ENCODE measurements around the gene MAP4K4. TPM values are rescaled to one million over a fixed set of nuclear protein-coding genes. Genes with fewer than 3 reads are reported as not detected.

MAP4K4 gene
- total and polyA plus RNA-seq, 8 donors = 80.2 to 143 (median 129) TPM

DNA sequence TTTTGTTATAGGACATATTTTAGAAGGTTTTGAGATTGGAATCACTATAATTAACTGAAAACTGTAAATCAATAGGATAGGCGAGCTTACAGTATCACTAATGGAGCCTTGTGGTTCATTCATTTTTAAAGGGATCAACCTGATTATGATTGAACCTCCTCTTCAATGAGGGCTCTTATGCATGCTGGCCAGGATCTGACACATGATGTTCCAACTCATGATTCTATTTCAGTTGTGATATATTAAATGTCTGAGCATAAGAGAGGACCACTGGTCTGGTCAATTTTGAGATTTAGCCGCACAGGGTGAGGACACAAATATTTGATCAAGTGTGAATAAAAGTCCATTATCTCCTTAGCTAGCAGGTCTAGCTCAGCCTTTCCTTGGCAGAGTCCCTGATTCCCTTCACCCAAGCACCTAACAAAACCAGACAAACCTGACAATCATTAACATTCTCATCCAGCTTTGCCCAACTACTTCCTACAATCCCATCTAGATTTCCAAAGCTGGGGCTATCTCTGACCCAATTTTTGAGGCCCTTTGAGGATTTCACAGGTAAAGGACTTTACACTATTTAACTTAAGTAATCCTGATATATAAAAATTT lies 6.9 kb upstream of the MAP4K4 start:
- TF ChIP-seq, protein P1, sequence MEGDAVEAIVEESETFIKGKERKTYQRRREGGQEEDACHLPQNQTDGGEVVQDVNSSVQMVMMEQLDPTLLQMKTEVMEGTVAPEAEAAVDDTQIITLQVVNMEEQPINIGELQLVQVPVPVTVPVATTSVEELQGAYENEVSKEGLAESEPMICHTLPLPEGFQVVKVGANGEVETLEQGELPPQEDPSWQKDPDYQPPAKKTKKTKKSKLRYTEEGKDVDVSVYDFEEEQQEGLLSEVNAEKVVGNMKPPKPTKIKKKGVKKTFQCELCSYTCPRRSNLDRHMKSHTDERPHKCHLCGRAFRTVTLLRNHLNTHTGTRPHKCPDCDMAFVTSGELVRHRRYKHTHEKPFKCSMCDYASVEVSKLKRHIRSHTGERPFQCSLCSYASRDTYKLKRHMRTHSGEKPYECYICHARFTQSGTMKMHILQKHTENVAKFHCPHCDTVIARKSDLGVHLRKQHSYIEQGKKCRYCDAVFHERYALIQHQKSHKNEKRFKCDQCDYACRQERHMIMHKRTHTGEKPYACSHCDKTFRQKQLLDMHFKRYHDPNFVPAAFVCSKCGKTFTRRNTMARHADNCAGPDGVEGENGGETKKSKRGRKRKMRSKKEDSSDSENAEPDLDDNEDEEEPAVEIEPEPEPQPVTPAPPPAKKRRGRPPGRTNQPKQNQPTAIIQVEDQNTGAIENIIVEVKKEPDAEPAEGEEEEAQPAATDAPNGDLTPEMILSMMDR (IDR thresholded peaks at IDR 0.05) = no peak
- intact Hi-C loops (cut with DNase I) = loop anchor here in 1 of 2 donors (10.0 kb wide), 1 partner anchor 166 kb away; no protein-coding TSS in a partner anchor
- H3K4me3 ChIP-seq = no peak overlapping the region
- no peaks in the 10 kb centered on the region for H3K4me1 ChIP-seq
- ATAC-seq (no peak), DNase-seq (no peak)
- H3K27ac ChIP-seq = no peak overlapping the region
- H3K9me3 ChIP-seq = peaks cover 0 to 6% of the 10 kb centered on the region in 2 donors
- no peaks in the 10 kb centered on the region for H3K36me3 ChIP-seq
- no peaks in the 10 kb centered on the region for H3K27me3 ChIP-seq

DNA sequence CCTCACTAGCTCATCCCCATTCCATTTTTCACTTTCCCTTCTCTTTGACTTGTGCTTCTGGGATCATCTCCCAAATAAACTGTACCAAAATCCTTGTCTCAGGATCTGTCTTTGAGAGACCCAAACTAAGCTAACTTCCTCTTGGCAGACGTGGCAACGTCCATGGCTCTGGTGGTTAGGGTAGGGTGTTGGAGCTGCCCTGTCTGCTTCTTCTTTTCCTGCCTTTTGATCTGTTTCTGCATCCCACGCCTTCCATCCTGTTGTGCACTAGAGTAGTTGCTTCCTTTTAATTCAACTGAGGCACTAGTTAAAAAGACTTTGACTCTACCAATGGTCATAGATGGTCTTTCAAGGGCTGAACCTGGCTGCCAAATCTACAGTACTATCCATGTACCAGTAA lies 5.5 kb upstream of the MAP4K4 start:
- intact Hi-C loops (cut with DNase I) = loop anchor here in 1 of 2 donors (10.0 kb wide), 1 partner anchor 167 kb away; no protein-coding TSS in a partner anchor
- no peak for DNase-seq
- H3K36me3 ChIP-seq = no peaks in the 10 kb centered on the region
- peaks cover 0 to 6% of the 10 kb centered on the region in 2 donors for H3K9me3 ChIP-seq
- H3K4me3 ChIP-seq = no peak overlapping the region
- TF ChIP-seq, protein P1 (IDR thresholded peaks at IDR 0.05) = no peak
- peak; percentile 12 for ATAC-seq
- peaks cover 0 to 9% of the 10 kb centered on the region in 2 donors for H3K4me1 ChIP-seq
- H3K27ac ChIP-seq = no peak overlapping the region
- H3K27me3 ChIP-seq = peaks cover 0 to 8% of the 10 kb centered on the region in 2 donors

DNA sequence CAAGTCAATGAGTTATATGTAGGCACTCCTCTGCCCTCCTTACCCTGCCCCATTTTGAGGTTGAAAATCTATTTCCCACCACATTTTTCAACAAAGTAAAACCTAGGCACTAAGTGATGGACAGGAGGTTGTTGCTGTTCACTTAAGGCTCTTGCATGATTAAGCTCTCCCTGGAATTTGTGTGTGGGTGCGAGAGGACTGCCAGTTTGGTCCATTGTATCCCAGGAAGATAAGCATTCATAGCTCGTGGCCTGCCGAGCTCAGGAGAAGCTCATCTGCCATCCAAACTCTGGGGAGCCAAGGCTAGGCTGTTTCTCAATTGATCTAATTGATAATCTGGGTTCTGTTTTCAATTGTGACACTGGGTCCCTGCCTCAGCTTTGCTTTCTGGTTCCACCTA lies 4.7 kb upstream of the MAP4K4 start:
- no peak for ATAC-seq
- no peak for DNase-seq
- H3K9me3 ChIP-seq = peaks cover 0 to 6% of the 10 kb centered on the region in 2 donors
- no peak overlapping the region for H3K27ac ChIP-seq
- H3K36me3 ChIP-seq = no peaks in the 10 kb centered on the region
- TF ChIP-seq, protein P1 (IDR thresholded peaks at IDR 0.05) = no peak
- peaks cover 0 to 8% of the 10 kb centered on the region in 2 donors for H3K27me3 ChIP-seq
- intact Hi-C loops (cut with DNase I) = loop anchor here in 1 of 2 donors (10.0 kb wide), 1 partner anchor 168 kb away; no protein-coding TSS in a partner anchor
- H3K4me3 ChIP-seq = no peak overlapping the region
- peaks cover 0 to 9% of the 10 kb centered on the region in 2 donors for H3K4me1 ChIP-seq

DNA sequence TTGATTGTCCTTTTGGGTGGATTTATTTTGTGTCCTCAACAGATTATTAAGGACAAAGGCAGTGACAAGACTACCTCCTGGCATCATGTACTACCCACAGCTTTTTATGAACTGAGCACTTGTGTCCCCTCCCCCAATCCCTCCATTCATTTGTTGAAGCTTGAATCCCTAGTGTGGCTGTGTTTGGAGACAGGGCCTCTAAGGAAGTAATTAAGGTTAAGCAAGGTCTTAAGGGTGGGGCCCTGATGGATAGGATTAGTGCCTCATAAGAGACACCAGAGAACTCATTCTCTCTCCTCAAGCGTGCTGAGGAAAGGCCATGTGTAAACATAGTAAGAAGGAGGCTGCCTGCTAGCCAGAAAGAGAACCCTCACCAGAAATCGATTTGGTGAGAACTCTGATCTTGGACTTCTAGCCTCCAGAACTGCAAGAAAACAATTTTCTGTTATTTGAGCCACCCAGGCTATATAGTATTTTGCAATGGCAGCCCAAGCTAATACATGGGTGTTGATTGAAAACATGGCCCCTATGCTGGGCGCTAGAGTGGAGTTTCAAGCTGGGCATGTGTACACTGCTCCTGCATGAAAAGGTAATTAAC lies 3.4 kb upstream of the MAP4K4 start:
- DNase-seq (no peak), ATAC-seq (no peak)
- TF ChIP-seq, protein P1 (IDR thresholded peaks at IDR 0.05) = no peak
- Histone ChIP-seq H3K27ac (no peak overlapping the region), H3K27me3 (peaks cover 0 to 8% of the 10 kb centered on the region in 2 donors), H3K4me3 (no peak overlapping the region), H3K4me1 (peaks cover 0 to 14% of the 10 kb centered on the region in 2 donors), H3K9me3 (peaks cover 0 to 6% of the 10 kb centered on the region in 2 donors), H3K36me3 (no peaks in the 10 kb centered on the region)
- intact Hi-C loops (cut with DNase I) = loop anchor here in 1 of 2 donors (10.0 kb wide), 1 partner anchor 169 kb away; no protein-coding TSS in a partner anchor

All from left lung (tissue), 10 donors.